DOHH2 (cell line): ENCODE results near the gene PRSS48.

ENCODE experiments used
- CTCF ChIP-seq: fragments of 200-600 bp; sonication (generic); IDR thresholded peaks from one replicate; pipeline ENCODE4 v1.5.1; 2014; ENCODE audit warnings: antibody characterized with exemption, mild to moderate bottlenecking, low read depth, low read length; ENCODE audit not compliant: poor library complexity, severe bottlenecking
- EZH2phosphoT487 ChIP-seq: fragments of 200-600 bp; sonication (generic); IDR thresholded peaks from 2 replicates; pipeline ENCODE4 v1.6.1; 2017; ENCODE audit warnings: borderline replicate concordance, mild to moderate bottlenecking, antibody characterized with exemption, low read length, moderate library complexity, mixed read lengths

GRCh38 chr4:151239608-151240007 is 37.4 kb upstream of the PRSS48 start:
- no peak for TF ChIP-seq CTCF
- no peak for TF ChIP-seq EZH2phosphoT487
